Measurements from ENCODE around the gene ECT2.
A peak's percentile ranks its signal among the peaks of the same experiment; 100 is the strongest.

Gene ECT2

GRCh38 chr3:172739462-172739861 is 11.1 kb upstream of the ECT2 start:
- no peak for DNase-seq (ENCODE audit: low spot score)
- Histone ChIP-seq H2BK12ac (ENCODE audit: low read length) (no peak overlapping the region), H3K27me3 (ENCODE audit: control insufficient read depth in 3 of 3, insufficient read depth in 3 of 3, low read depth in 1 of 3, low read length in 3 of 3) (peaks cover 0 to 4% (median 0%) of the 10 kb centered on the region in 3 experiments), H3K14ac (ENCODE audit: low read length) (no peak overlapping the region), H4K91ac (ENCODE audit: low read depth, low read length, poor library complexity) (no peak overlapping the region), H2BK120ac (ENCODE audit: low read depth, low read length) (no peak overlapping the region), H3K4me2 (ENCODE audit: insufficient read depth, low read length, poor library complexity, severe bottlenecking) (no peak overlapping the region), H3K79me1 (ENCODE audit: low read depth, low read length) (no peaks in the 10 kb centered on the region), H2AFZ (ENCODE audit: low read length) (no peak overlapping the region), H3K9ac (ENCODE audit: low read depth, low read length, poor library complexity) (no peak overlapping the region), H3K27ac (replicated peaks; ENCODE audit: low read length) (no peak overlapping the region), H2BK5ac (ENCODE audit: low read length) (no peak overlapping the region), H3K36me3 (replicated peaks in 1 of 2; ENCODE audit: control insufficient read depth in 2 of 2, insufficient read depth in 2 of 2, low read length in 2 of 2) (no peaks in the 10 kb centered on the region), H2BK15ac (ENCODE audit: low read length) (no peak overlapping the region), H3K9me3 (replicated peaks in 1 of 2; ENCODE audit: control insufficient read depth in 2 of 2, insufficient read depth in 1 of 2, low read depth in 1 of 2, low read length in 2 of 2) (no peaks in the 10 kb centered on the region), H3K4me1 (ENCODE audit: control insufficient read depth in 2 of 2, insufficient read depth in 1 of 2, low read depth in 1 of 2, low read length in 2 of 2) (no peaks in the 10 kb centered on the region), H3K4me3 (ENCODE audit: low read length in 2 of 2) (no peak overlapping the region), H3K18ac (ENCODE audit: low read length) (no peak overlapping the region), H3K4ac (ENCODE audit: low read length) (no peak overlapping the region), H4K8ac (ENCODE audit: low read depth, low read length) (no peak overlapping the region), H2AK5ac (ENCODE audit: low read depth, low read length) (no peak overlapping the region), H3K23ac (ENCODE audit: low read depth, low read length, poor library complexity) (no peak overlapping the region)
- no CpG with 5 or more reads among the region's 1 CpG for WGBS, 2 donors (ENCODE audit: extremely low coverage in 2 of 2, insufficient read length in 2 of 2, insufficient replicate concordance in 1 of 2)

DNA sequence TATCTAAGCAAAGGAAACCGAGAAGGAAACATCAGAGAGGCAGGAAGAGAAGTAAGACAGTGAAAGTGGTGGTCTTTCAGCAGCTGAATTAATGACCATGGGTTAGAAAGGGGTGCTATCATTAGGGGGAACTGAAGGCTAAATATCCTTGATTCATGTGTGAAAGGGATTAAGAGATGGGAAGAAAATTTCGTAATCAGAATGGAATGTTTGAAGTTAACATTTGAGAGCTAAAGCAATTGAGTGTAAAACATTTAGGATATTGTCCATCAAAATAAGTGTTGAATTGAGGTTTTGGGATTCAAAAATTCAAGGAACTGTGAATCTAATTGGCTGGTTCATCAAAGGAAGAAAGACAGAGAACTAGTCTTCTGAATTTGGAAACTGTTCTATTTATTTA is 4.1 kb upstream of the ECT2 start:
- no peak overlapping the region for H3K9ac ChIP-seq (ENCODE audit: low read depth, low read length, poor library complexity)

DNA sequence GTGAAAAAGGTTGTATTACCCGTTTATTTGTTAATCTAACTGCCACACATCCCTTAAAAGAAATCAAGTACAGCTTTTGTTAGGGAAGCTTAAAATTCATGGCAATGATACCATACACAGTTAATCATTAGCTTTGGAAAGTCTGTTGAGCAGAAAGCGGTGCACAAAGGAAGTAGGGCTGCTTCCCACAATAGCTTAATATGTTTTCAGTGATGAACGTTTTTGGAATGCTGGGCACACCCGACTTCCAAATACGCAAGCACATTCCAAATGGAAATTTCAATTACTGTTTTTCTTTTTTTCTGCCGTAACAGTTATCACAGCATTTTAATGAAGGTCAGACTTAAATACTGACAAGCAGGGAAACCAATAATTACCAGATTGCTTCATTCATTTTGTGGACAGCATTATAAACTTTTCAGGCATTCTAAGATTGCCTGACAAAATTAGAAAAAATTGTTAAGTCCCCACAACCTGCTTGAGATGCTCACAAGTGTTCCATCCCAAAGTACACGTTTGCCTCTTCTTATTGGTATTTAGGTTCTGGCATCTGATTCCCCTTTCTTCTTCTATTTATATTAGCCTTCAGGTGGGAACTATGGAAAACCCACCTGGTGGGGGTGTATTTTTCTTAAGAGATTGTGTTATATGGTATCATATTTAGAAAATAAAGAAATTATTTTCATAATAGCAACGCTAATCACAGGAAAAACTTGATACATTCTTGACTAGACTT is 1.1 kb upstream of the ECT2 start:
- Histone ChIP-seq H3K14ac (ENCODE audit: low read length) (no peak overlapping the region), H3K79me1 (ENCODE audit: low read depth, low read length) (peaks cover 2% of the 10 kb centered on the region), H3K27me3 (ENCODE audit: control insufficient read depth in 3 of 3, insufficient read depth in 3 of 3, low read depth in 1 of 3, low read length in 3 of 3) (no peaks in the 10 kb centered on the region), H4K91ac (ENCODE audit: low read depth, low read length, poor library complexity) (no peak overlapping the region), H3K23ac (ENCODE audit: low read depth, low read length, poor library complexity) (no peak overlapping the region), H2AFZ (ENCODE audit: low read length) (peak overlapping the region; percentile 99), H3K36me3 (replicated peaks in 1 of 2; ENCODE audit: control insufficient read depth in 2 of 2, insufficient read depth in 2 of 2, low read length in 2 of 2) (peaks cover 3 to 22% of the 10 kb centered on the region in 2 donors), H2BK5ac (ENCODE audit: low read length) (no peak overlapping the region), H3K9me3 (replicated peaks in 1 of 2; ENCODE audit: control insufficient read depth in 2 of 2, insufficient read depth in 1 of 2, low read depth in 1 of 2, low read length in 2 of 2) (no peaks in the 10 kb centered on the region), H3K18ac (ENCODE audit: low read length) (no peak overlapping the region), H3K4ac (ENCODE audit: low read length) (no peak overlapping the region), H3K9ac (ENCODE audit: low read depth, low read length, poor library complexity) (no peak overlapping the region), H4K8ac (ENCODE audit: low read depth, low read length) (no peak overlapping the region), H2BK120ac (ENCODE audit: low read depth, low read length) (no peak overlapping the region), H3K4me3 (ENCODE audit: low read length in 2 of 2) (no peak overlapping the region), H2BK15ac (ENCODE audit: low read length) (no peak overlapping the region), H3K4me2 (ENCODE audit: insufficient read depth, low read length, poor library complexity, severe bottlenecking) (no peak overlapping the region), H3K27ac (replicated peaks; ENCODE audit: low read length) (no peak overlapping the region), H2BK12ac (ENCODE audit: low read length) (no peak overlapping the region), H3K4me1 (ENCODE audit: control insufficient read depth in 2 of 2, insufficient read depth in 1 of 2, low read depth in 1 of 2, low read length in 2 of 2) (peaks cover 0 to 8% of the 10 kb centered on the region in 2 donors), H2AK5ac (ENCODE audit: low read depth, low read length) (no peak overlapping the region)
- no peak for DNase-seq (ENCODE audit: low spot score)
- no CpG with 5 or more reads among the region's 8 CpGs for WGBS, 2 donors (ENCODE audit: extremely low coverage in 2 of 2, insufficient read length in 2 of 2, insufficient replicate concordance in 1 of 2)

More for the DNA sequence above, 4.1 kb upstream of the ECT2 start:
- no peaks in the 10 kb centered on the region for H3K9me3 ChIP-seq (replicated peaks in 1 of 2; ENCODE audit: control insufficient read depth in 2 of 2, insufficient read depth in 1 of 2, low read depth in 1 of 2, low read length in 2 of 2)
- H2AK5ac ChIP-seq (ENCODE audit: low read depth, low read length), result no peak overlapping the region
- H3K18ac ChIP-seq (ENCODE audit: low read length), result no peak overlapping the region
- no peak overlapping the region for H3K4ac ChIP-seq (ENCODE audit: low read length)
- no peak overlapping the region for H4K8ac ChIP-seq (ENCODE audit: low read depth, low read length)
- H4K91ac ChIP-seq (ENCODE audit: low read depth, low read length, poor library complexity), result no peak overlapping the region
- no peak overlapping the region for H2BK15ac ChIP-seq (ENCODE audit: low read length)
- no peak overlapping the region for H3K4me2 ChIP-seq (ENCODE audit: insufficient read depth, low read length, poor library complexity, severe bottlenecking)
- no peak overlapping the region for H2BK12ac ChIP-seq (ENCODE audit: low read length)
- no peak for DNase-seq (ENCODE audit: low spot score)
- peaks cover 2% of the 10 kb centered on the region for H3K79me1 ChIP-seq (ENCODE audit: low read depth, low read length)
- H3K4me3 ChIP-seq (ENCODE audit: low read length in 2 of 2), result no peak overlapping the region
- peak overlapping the region; percentile 31 for H2AFZ ChIP-seq (ENCODE audit: low read length)
- H3K27me3 ChIP-seq (ENCODE audit: control insufficient read depth in 3 of 3, insufficient read depth in 3 of 3, low read depth in 1 of 3, low read length in 3 of 3), result peaks cover 0 to 4% (median 0%) of the 10 kb centered on the region in 3 experiments
- H2BK5ac ChIP-seq (ENCODE audit: low read length), result no peak overlapping the region
- no peak overlapping the region for H2BK120ac ChIP-seq (ENCODE audit: low read depth, low read length)
- H3K23ac ChIP-seq (ENCODE audit: low read depth, low read length, poor library complexity), result no peak overlapping the region
- WGBS, 2 donors (ENCODE audit: extremely low coverage in 2 of 2, insufficient read length in 2 of 2, insufficient replicate concordance in 1 of 2), result 100% methylated on average over 1 of the region's 2 CpGs; no CpG with 5 or more reads in 1 of the 2 donors
- no peak overlapping the region for H3K14ac ChIP-seq (ENCODE audit: low read length)
- no peaks in the 10 kb centered on the region for H3K36me3 ChIP-seq (replicated peaks in 1 of 2; ENCODE audit: control insufficient read depth in 2 of 2, insufficient read depth in 2 of 2, low read length in 2 of 2)
- peaks cover 0 to 3% of the 10 kb centered on the region in 2 donors for H3K4me1 ChIP-seq (ENCODE audit: control insufficient read depth in 2 of 2, insufficient read depth in 1 of 2, low read depth in 1 of 2, low read length in 2 of 2)
- no peak overlapping the region for H3K27ac ChIP-seq (replicated peaks; ENCODE audit: low read length)

DNA sequence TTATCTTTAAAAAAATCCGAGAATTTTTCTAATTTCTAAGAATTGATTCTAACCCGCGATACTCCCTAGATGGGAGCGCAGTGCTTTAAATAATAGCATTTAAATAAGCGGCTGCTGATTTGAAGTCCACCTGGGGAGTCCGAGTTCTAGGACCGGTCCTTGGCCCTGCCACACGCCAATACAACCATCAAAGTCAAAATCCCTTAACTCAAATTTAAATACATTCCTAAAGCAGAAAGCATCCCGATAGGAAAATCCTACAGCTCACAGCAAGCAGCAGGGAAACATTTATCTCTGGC is 508 bp upstream of the ECT2 start:
- DNase-seq (ENCODE audit: low spot score), result no peak
- H3K4ac ChIP-seq (ENCODE audit: low read length), result no peak overlapping the region

More for the DNA sequence above, 508 bp upstream of the ECT2 start:
- no peak overlapping the region for H3K18ac ChIP-seq (ENCODE audit: low read length)
- H2BK5ac ChIP-seq (ENCODE audit: low read length), result no peak overlapping the region
- H2BK15ac ChIP-seq (ENCODE audit: low read length), result no peak overlapping the region
- no peak overlapping the region for H2AK5ac ChIP-seq (ENCODE audit: low read depth, low read length)
- peak overlapping the region in 1 of 2 donors; percentile 99 for H3K4me3 ChIP-seq (ENCODE audit: low read length in 2 of 2)
- peaks cover 0 to 8% of the 10 kb centered on the region in 2 donors for H3K4me1 ChIP-seq (ENCODE audit: control insufficient read depth in 2 of 2, insufficient read depth in 1 of 2, low read depth in 1 of 2, low read length in 2 of 2)
- no peak overlapping the region for H2BK120ac ChIP-seq (ENCODE audit: low read depth, low read length)
- H3K23ac ChIP-seq (ENCODE audit: low read depth, low read length, poor library complexity), result no peak overlapping the region
- no CpG with 5 or more reads among the region's 9 CpGs for WGBS, 2 donors (ENCODE audit: extremely low coverage in 2 of 2, insufficient read length in 2 of 2, insufficient replicate concordance in 1 of 2)
- no peak overlapping the region for H3K27ac ChIP-seq (replicated peaks; ENCODE audit: low read length)
- no peaks in the 10 kb centered on the region for H3K9me3 ChIP-seq (replicated peaks in 1 of 2; ENCODE audit: control insufficient read depth in 2 of 2, insufficient read depth in 1 of 2, low read depth in 1 of 2, low read length in 2 of 2)
- no peak overlapping the region for H3K9ac ChIP-seq (ENCODE audit: low read depth, low read length, poor library complexity)
- no peak overlapping the region for H2BK12ac ChIP-seq (ENCODE audit: low read length)
- H3K4me2 ChIP-seq (ENCODE audit: insufficient read depth, low read length, poor library complexity, severe bottlenecking), result peak overlapping the region; percentile 48
- peaks cover 2% of the 10 kb centered on the region for H3K79me1 ChIP-seq (ENCODE audit: low read depth, low read length)
- peaks cover 3 to 28% of the 10 kb centered on the region in 2 donors for H3K36me3 ChIP-seq (replicated peaks in 1 of 2; ENCODE audit: control insufficient read depth in 2 of 2, insufficient read depth in 2 of 2, low read length in 2 of 2)
- H2AFZ ChIP-seq (ENCODE audit: low read length), result peak overlapping the region; percentile 99
- no peak overlapping the region for H4K91ac ChIP-seq (ENCODE audit: low read depth, low read length, poor library complexity)
- H3K27me3 ChIP-seq (ENCODE audit: control insufficient read depth in 3 of 3, insufficient read depth in 3 of 3, low read depth in 1 of 3, low read length in 3 of 3), result no peaks in the 10 kb centered on the region
- no peak overlapping the region for H4K8ac ChIP-seq (ENCODE audit: low read depth, low read length)
- no peak overlapping the region for H3K14ac ChIP-seq (ENCODE audit: low read length)

Data from neuronal stem cell (in vitro differentiated cells).